ENCODE data around the gene PGAP3.

The PGAP3 gene

DNA sequence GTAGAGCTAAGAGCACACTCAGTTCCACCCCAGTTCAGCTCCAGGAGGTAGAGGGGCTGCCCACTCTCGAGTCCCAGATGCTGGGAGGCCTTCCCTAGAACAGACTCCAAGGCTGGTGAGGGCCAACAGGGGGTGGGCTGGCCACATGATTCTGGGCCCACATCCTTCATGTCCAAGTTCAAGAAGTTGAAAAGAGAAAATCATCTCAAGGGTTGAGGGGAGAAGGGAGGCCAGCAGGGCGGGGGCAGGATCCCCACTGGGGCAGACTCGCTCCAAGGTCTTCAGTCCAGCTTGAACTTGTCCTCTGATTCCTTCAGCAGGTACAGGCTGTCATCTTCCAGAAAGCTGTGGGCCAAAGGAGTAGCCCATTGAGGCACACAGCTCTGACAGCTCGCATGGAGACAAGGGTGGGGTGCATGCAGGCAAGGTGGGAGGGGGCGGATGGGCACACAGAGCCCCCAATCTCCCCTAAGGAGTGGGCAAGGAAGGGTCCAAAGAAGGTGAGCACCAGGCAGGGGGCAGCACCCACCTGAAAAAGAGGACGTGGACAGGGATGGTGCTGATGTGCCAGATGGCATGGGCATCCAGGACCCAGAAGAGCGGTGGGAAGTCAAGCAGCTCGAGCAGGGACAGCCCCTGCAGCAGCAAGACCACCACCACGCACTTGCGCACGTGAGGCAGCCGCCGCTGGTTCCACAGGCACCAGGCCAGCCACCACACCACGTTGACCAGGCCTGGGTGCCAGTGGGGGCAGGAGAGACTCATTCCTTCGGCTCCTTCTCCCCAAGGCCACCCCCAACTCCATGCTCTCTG is 15.1 kb downstream of the PGAP3 start:
- DNase-seq (ENCODE audit: low read depth in 2 of 3, low spot score in 2 of 3) = no peak

DNA sequence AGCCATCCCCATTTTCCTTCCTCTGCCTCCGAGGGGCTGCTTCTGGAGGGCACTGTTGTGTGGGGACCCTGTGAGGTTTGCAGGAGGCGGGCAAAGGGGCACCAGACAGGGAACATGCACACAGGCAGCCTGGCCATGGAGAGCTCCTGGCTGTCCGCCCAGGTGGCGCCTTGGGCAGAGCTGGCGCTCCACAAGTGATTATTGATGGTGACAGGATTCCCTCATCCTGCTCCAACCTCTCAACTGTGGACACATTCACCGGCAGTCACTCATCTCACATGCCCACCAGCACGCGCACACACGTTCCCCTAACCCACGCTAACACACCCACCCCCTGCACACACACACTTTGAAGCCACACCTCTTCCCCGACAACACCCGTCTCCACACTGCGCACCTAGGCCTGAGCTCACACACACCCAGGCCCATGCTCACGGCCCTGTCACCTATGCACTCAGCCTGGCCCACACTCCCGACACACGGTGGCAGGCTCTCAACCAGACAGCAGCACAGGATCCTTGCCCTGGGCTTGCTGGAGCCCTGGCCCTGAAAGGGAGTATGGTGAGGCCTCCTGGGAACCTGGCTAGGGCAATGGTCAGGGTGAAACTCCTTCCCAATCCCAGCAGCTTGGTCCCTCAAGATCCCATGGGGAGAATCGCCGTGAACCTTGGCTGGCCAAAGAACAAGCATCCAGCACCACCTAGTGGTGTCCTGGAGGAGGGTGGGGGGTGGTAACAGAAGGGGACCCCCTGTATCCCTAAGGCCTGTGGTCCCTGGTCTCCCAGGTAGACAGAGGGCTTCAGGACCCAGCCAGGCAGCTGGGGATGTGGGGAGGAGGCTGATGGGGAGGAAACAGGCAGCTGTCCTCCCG is 16.0 kb downstream of the PGAP3 start:
- no peak for DNase-seq (ENCODE audit: low read depth in 2 of 3, low spot score in 2 of 3)

DNA sequence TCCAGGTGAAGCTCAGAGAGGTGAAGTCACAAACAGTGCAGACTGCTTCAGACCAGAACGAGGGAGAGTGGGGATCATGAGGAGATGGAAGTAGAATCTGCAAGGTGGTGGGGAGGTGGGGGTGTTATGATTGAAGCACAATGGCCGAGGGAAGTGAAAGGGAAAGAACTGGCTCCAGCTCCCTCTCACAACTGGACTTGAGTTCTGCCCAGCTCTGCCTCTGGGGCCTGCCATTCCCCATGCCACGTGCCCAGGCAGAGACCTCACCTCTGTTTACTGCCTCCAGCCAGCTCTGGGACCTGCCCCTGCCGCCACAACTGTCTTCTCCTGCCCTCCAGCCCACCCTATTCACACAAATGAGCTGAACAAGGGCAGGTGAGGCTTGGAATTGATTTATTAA is 17.1 kb downstream of the PGAP3 start:
- DNase-seq (ENCODE audit: low read depth in 2 of 3, low spot score in 2 of 3) = no peak

DNA sequence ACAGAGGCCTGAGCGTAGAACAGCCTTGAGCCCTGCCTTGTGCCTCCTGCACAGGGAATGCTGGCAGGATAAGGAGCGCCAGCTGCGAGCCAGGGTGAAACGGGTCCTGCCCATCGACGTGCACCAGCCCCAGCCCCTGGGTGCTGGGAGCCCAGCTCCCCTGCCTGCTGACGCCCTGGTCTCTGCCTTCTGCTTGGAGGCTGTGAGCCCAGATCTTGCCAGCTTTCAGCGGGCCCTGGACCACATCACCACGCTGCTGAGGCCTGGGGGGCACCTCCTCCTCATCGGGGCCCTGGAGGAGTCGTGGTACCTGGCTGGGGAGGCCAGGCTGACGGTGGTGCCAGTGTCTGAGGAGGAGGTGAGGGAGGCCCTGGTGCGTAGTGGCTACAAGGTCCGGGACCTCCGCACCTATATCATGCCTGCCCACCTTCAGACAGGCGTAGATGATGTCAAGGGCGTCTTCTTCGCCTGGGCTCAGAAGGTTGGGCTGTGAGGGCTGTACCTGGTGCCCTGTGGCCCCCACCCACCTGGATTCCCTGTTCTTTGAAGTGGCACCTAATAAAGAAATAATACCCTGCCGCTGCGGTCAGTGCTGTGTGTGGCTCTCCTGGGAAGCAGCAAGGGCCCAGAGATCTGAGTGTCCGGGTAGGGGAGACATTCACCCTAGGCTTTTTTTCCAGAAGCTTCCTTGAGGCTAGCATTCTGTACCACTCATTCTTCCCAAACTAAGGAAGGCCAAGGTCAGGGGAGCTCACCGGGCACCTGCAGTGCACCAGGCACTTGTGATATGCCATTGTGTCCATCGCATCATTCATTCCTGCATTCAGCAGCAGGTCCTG is 17.7 kb downstream of the PGAP3 start:
- DNase-seq (ENCODE audit: low read depth in 2 of 3, low spot score in 2 of 3) = no peak

DNA sequence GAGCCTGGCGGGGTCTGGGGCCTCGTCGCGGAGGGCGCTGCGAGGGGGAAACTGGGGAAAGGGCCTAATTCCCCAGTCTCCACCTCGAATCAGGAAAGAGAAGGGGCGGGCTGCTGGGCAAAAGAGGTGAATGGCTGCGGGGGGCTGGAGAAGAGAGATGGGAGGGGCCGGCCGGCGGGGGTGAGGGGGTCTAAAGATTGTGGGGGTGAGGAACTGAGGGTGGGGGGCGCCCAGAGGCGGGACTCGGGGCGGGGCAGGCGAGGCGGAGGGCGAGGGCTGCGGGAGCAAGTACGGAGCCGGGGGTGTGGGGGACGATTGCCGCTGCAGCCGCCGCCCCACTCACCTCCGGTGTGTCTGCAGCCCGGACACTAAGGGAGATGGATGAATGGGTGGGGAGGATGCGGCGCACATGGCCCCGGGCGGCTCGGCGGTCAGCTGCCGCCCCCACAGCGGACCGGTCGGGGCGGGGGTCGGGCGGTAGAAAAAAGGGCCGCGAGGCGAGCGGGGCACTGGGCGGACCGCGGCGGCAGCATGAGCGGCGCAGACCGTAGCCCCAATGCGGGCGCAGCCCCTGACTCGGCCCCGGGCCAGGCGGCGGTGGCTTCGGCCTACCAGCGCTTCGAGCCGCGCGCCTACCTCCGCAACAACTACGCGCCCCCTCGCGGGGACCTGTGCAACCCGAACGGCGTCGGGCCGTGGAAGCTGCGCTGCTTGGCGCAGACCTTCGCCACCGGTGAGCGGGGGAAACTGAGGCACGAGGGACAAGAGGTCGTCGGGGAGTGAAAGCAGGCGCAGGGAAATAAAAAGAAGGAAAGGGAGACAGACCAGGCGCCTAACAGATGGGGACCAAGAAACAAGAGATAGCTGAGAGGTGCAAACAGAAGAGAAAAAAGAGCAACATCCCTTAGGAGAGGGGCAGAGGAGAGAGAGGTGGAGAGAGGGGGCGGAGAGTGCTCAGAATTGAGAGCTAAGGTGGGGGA is 19.6 kb downstream of the PGAP3 start, which contains the start of gene PNMT:
PNMT (plus strand) TSS at position 509 of the 980 bp plus-strand sequence; CDS start at position 532, 23 bp downstream.
- peak in 2 of 3 experiments; percentile 16 to 52 for DNase-seq (ENCODE audit: low read depth in 2 of 3, low spot score in 2 of 3)

DNA sequence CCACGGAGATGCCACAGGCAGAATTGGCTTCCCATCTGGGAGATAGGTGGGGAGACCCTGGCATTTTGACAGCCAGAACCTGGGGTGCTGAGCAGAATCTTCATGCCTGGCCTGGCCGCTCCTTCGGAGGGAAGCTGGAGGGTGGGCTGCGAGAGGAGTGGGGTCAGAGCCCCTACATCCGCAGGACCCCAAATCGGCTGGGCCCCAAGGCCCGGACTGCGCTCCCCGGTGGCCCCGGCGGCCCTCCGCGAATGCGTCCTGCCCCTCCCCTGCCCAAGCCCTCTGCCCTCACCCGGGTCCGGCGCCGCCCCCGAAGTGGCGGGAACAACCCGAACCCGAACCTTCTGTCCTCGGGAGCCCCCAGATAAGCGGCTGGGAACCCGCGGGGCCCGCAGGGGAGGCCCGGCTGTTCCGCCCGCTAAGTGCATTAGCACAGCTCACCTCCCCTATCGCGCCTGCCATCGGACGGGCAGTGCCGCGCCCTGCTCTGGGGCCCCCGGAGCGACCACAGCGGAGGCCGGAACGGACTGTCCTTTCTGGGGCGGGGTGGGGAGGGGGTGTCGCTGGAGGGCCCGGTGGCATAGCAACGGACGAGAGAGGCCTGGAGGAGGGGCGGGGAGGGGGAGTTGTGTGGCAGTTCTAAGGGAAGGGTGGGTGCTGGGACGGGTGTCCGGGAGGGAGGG is 20.5 kb downstream of the PGAP3 start:
- no peak for DNase-seq (ENCODE audit: low read depth in 2 of 3, low spot score in 2 of 3)

DNA sequence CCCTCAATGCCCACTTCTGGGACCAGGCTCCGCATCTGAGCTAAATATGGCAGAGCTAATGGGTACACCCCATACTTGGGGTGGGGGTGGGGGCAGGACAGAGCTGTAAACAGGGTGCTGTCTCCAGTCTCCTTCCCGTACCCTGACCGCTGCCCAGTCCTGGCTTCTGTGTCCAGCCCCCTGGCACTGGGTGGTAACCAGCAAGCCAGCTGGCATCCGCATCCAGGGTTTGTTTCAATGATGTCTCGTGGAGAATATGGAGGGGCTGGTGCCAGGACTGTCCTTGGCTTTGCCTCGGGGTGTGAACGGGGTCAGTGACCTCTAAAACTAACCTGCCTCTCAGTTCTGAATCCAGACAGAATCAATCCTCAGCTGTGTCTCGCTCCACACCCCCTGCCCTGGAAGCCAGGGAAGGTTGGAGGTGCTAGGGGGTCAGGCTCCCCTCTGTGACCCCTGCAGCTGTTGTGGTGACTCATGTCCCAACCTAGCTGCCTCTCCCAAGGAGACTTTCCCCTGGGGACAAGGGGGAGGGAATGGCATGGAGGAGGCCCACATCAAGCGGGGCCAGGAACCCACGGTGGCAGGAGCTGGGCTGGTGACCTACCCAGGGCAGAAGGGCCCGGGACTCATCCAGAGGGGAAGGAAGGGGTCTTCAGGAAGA is 21.1 kb downstream of the PGAP3 start:
- no peak for DNase-seq (ENCODE audit: low read depth in 2 of 3, low spot score in 2 of 3)

DNA sequence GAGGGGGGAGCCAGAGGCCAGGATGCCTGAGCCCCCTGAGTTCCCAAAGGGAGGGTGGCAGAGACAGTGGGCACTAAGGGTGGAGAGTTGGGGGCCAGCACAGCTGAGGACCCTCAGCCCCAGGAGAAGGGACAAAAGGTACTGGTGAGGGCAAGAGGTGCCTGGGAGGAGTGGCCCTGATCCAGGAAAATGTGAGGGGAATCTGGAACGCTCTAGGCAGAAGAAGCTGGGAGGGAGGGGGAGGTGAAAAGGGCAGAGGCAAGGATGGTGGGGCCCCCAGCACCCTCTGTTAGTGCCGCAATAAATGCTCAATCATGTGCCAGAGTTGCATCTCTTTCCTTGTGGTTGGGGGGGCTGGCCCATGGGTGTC is 21.6 kb downstream of the PGAP3 start:
- no peak for DNase-seq (ENCODE audit: low read depth in 2 of 3, low spot score in 2 of 3)

DNA sequence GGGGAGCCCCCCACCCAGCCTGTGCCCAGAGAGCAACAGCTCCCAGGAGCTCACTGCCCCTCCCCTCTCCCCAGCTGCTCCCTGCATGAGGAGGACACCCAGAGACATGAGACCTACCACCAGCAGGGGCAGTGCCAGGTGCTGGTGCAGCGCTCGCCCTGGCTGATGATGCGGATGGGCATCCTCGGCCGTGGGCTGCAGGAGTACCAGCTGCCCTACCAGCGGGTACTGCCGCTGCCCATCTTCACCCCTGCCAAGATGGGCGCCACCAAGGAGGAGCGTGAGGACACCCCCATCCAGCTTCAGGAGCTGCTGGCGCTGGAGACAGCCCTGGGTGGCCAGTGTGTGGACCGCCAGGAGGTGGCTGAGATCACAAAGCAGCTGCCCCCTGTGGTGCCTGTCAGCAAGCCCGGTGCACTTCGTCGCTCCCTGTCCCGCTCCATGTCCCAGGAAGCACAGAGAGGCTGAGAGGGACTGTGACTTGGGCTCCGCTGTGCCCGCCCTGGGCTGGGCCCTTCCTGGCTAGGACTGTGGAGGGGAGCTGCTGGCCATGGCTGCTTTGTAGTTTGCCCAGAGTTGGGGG is 22.1 kb downstream of the PGAP3 start:
- DNase-seq (ENCODE audit: low read depth in 2 of 3, low spot score in 2 of 3) = no peak

DNA sequence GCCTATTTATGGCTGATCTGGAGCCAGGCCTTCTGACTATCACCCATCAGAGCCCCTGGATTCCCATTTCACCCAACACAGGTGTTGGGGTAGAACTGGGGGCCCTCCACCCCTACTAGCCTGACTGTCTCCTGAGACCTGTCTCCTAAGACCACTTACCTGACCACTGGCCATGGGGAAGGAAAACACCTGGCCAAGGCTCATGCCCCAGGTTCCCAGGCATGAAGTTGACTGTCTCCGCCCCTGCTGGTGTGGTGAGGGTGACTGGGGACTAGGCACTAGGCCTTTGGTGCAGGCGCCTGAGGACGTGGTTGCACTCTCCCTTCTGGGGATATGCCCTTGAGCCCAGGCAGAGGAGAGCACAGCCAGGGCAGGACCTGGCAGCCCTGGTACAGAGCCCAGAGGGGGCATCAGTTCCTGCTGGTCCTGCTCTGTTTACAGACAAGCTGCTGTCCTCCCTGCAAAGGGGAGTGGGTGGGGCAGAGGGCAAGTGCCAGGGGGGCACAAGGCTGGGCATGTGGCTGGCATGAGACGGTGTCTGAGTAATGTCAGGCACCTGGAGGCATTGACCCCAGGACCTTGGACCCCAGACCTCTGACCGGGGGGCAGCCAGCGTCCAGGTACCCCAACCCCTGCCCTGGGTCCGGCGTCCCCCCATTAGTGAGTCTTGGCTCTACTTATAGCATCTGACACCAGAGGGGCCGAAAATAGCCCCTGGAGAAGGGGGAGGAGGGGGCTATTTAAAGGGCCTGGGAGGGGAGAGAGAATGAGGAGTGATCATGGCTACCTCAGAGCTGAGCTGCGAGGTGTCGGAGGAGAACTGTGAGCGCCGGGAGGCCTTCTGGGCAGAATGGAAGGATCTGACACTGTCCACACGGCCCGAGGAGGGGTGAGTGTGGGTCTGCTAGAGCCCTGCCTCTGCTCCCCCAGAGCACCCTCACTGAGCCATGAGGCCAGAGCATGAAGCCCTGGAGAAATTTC is 23.0 kb downstream of the PGAP3 start, which contains the start of gene TCAP:
TCAP (plus strand) TSS at position 769 of the 981 bp plus-strand sequence; CDS start at position 780, 11 bp downstream.
- DNase-seq (ENCODE audit: low read depth in 2 of 3, low spot score in 2 of 3) = no peak

DNA sequence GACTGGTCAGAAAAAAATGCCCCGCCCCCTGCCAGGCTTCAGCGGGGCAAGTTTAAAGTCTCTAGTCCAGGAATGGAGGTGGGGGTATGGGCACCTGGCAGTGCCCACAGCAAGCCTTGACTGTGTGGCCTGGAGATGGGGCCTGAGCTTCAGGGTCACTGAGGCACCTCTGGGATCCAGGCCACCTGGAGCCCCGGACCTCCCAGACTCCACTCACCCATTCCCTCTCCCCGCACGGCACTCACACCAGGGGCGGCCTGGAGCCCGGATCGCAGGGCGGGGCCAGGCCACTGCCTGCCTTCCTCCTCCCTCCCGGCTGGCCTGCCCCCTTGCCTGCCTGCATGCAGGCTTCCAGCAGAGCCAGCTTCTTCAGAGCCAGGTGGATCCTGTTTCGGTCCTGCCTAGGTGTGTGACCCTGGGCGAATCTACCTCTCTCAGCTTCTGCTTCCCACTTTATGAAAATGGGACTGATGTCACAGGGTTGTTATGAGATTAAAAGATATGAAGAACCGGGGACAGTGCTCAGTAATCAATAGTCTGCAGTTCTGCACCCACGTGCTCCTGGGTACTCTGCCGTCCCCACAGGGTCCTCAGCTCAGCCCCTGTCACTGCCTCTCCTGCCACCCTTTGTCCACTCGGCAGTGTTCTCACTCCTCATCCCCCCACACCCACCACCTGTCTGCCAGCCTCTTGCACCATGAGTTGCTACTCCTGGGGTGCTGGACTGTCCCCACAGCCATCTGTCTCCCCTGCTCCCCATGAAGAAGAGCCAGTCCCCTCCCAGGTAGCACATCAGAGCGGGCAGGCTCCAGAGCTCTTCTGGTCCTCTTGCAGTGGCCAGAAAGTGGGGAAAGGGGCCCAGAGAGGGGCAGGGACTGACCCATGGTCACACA is 23.9 kb downstream of the PGAP3 start:
- no peak for DNase-seq (ENCODE audit: low read depth in 2 of 3, low spot score in 2 of 3)

DNA sequence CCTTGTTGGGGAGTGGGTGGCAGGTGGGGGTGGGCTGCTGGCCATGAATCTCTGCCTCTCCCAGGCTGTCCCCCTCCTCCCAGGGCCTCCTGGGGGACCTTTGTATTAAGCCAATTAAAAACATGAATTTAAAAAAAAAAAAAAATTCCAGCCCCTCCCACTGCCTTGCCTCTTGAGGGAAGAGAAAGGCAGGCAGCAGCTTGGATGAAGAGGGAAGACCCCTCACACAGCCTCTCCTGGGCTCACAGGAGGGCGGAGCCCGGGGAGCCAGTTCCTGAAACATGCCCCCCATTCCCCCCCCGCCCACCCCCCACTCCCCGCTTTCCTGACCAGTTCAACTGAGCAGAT is 24.5 kb downstream of the PGAP3 start:
- DNase-seq (ENCODE audit: low read depth in 2 of 3, low spot score in 2 of 3) = no peak

DNA sequence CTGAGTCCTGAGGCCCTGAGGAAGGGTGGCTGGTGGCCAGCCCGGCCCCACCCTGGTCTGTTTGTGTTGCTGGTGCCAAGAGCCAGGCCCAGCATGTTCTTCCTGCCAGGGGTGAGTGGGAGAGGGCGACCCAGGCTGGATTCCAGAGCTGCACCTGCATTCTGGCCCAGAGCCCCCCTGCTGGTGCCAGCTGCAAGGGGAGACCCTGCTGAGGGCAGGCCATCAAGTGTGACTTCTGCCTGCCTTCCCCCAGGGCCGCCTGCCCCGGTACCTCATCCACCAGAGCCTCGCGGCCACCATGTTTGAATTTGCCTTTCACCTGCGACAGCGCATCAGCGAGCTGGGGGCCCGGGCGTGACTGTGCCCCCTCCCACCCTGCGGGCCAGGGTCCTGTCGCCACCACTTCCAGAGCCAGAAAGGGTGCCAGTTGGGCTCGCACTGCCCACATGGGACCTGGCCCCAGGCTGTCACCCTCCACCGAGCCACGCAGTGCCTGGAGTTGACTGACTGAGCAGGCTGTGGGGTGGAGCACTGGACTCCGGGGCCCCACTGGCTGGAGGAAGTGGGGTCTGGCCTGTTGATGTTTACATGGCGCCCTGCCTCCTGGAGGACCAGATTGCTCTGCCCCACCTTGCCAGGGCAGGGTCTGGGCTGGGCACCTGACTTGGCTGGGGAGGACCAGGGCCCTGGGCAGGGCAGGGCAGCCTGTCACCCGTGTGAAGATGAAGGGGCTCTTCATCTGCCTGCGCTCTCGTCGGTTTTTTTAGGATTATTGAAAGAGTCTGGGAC is 25.1 kb downstream of the PGAP3 start:
- no peak for DNase-seq (ENCODE audit: low read depth in 2 of 3, low spot score in 2 of 3)

DNA sequence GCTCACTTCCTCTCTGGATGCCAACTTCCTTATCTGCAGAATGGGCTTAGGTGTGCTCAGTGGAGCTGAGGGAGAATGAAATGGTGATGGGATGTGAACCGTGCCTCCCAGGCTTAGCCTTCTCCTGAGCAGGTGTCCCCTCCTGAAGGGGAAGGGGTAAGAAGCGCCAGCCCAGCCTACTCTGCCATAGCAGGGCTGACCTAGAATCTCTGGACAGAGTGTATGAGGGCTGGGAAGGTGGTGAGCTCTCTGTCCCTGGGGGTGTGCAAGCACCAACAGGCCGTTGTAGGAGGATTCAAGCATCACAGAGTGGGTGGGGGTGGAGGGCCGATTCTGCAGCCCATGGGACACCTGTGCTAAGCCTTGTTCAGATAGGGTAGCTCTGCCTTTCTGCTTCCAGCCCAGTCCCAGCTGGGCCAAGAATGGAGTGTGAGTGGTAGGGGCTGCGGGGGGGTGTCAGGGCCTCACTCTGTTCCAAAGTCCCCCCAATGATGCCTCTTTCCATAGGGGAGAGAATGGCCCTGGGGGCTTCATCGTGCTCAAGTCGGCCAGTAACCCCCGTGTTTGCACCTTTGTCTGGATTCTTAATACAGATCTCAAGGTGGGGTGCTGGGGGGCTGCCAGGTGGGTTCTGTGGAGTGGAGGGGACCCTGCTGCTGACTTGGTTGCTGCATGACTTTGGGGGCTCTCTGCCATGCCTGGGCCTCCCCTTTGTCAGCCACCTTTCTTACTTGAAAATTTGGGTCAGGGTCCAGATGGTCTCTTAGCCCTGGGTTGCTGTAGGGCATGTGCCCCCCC is 25.9 kb downstream of the PGAP3 start:
- no peak for DNase-seq (ENCODE audit: low read depth in 2 of 3, low spot score in 2 of 3)
